GM19035 (cell line): Measurements from ENCODE around the gene HDAC1.
"Not testable (repeated sequence)": the region's sequence is repeated elsewhere in the genome, so short reads cannot be mapped to it uniquely, and the experiment has no call there.

ENCODE experiments used
- ATAC-seq: cut with Tn5 transposase; IDR thresholded peaks from one replicate; pipeline ENCODE4 v1.9.1; 2021; ENCODE audit not compliant: unreplicated experiment

Gene HDAC1

GRCh38 chr1:32291708-32292538 lies at the start of gene HDAC1:
TSS of gene HDAC1 (plus strand) at chr1:32292083. CDS start at chr1:32292170, 87 bp downstream.
- ATAC-seq: peak; percentile 98

- ATAC-seq: no peak
These were observed 49.5 kb upstream of the HDAC1 start for GRCh38 chr1:32242341-32242851.

DNA sequence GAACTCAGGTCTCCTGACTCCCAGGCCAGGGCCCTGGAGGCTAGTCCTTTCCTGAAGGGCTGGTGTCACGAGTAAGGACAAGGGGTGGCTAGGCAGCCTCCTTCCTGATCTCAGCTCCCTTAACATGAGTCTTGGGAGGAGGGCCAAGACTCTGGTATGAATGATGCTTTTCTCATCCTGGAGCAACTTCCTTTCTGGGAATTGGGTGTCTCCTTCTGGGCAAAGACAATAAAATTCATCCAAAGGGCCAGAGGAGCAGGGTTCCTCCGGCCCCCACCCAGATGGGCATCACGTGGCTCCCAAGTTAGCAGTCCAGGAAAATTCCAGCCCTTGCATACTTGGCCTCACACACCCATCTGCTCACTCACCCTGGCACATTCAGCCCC lies 45.0 kb upstream of the HDAC1 start, which contains the start of gene FAM167B:
FAM167B (plus strand) TSS at position 335 of the 386 bp plus-strand sequence. CDS start 200 bp downstream, outside the sequence.
- no peak for ATAC-seq

GRCh38 chr1:32247452-32247851 lies 44.4 kb upstream of the HDAC1 start:
- no peak for ATAC-seq

DNA sequence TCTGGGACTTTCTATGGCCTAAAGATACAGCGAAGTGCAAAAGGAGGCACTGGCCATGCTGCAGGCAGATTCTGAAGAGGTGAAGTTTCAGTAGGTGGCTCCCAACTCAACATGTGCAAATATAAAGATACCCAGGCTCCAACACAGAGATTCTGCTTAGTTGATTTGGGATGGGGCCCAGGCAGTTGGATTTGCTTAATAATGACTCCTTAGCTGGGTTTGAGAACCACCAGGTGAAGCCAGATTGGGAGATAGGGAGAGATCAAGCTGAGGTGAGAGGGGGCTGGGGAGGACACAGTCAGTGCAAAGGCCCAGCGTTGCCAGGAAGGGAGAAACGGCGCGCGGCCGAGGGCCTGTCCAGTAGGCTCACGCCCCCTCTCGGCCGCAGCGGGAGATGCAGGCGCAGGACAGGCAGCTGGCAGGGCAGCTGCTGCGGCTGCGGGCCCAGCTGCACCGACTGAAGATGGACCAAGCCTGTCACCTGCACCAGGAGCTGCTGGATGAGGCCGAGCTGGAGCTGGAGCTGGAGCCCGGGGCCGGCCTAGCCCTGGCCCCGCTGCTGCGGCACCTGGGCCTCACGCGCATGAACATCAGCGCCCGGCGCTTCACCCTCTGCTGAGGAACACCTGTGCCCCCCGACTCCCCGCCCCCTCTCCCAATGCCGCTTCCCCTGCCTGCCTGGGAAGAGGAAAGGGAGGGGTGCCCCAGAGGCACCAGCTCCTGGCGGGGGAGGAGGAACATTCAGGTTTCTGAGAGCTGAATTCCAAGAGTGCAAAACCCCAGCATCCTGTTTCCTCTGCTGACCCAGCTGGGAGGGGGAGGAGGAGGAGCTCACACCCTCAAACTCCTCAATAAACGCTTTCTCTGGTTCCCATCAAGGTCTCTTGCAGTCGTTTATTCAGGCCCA lies 43.6 kb upstream of the HDAC1 start:
- ATAC-seq: no peak

DNA sequence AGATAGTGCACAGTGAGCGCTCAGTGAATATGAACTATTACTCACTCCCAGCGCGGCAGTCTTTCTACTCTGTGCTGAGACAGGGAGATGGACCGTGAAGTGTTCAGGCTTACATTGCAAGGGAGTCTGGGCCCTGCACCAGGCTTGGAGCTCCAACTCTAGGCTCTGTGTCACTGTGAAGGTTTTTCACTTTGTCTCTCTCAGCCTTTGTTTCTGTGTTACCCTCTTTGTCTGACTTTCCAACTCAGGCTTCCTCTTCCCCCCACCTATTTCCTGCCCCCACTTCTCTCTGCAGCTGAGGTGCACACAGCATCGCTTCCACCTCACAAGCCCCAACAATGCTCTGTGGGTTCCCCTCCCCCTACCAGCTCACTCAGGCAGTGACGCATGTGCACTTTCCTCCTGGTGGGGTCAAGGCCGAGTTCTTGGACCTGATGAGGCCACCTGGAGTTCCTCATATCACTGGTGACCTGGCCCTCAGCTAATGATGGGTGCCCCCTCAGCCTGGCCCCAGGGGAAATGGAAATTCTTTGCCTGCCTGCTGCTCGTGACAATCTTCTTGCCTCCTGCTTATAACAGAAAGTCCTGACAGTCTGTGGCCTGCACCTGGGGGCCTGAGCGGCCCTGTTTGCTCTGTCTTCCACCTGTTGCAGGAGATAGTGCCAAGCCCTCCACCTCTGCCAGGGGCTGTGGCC lies 41.9 kb upstream of the HDAC1 start:
- ATAC-seq: peak; percentile 64

- ATAC-seq: no peak
These were observed 40.8 kb upstream of the HDAC1 start, which contains the start of gene LCK for GRCh38 chr1:32250893-32251716. TSS of gene LCK (plus strand) at chr1:32251265. CDS start at chr1:32274330, 23,065 bp downstream.

- ATAC-seq: no peak
These were observed 36.5 kb upstream of the HDAC1 start for GRCh38 chr1:32255072-32256071.

GRCh38 chr1:32256473-32257226 lies 35.2 kb upstream of the HDAC1 start:
- no peak for ATAC-seq

DNA sequence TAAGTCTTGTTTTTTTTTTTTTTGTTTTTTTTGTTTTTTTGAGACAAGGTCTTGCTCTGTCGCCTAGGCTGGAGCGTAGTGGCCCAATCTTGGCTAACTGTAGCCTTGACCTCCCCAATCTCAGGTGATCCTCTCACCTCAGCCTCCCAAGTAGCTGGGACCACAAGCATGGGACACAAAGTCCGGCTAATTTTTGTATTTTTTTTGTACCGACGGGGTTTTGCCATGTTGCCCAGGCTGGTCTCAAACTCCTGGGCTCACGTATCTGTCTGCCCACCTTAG lies 34.7 kb upstream of the HDAC1 start:
- ATAC-seq: no peak

DNA sequence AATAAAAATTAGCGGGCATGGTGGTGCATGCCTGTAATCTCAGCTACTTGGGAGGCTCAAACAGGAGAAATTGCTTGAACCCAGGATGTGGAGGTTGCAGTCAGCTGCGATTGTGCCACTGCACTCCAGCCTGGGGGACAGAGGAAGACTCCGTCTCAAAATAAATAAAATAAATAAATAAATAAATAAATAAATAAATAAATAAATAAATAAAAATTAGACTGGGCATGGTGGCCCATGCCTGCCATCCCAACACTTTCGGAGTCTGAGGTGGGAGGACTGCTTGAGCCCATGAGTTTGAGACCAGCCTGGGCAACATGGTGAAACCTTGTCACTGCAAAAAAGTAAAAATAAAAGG lies 28.7 kb upstream of the HDAC1 start:
- not testable (repeated sequence) for ATAC-seq

DNA sequence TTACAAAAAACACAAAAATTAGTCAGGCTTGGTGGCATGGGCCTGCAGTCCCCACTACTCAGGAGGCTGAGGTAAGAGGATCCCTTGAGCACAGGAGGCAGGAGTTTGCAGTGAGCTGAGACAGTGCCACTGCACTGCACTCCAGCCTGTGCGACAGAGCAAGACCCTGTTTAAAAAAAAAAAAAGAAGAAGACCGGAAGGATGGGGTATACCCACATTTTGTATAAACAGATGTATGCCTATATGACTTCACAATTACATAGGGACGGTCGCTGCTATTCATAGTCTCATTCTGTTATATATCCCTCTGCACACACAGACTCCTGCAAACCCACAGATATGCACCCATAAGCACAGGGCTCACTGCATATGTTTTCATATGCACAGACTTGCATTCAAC lies 28.1 kb upstream of the HDAC1 start:
- no peak for ATAC-seq

GRCh38 chr1:32265846-32266245 lies 26.0 kb upstream of the HDAC1 start:
- no peak for ATAC-seq

- no peak for ATAC-seq
These were observed 24.8 kb upstream of the HDAC1 start for GRCh38 chr1:32266921-32267591.

DNA sequence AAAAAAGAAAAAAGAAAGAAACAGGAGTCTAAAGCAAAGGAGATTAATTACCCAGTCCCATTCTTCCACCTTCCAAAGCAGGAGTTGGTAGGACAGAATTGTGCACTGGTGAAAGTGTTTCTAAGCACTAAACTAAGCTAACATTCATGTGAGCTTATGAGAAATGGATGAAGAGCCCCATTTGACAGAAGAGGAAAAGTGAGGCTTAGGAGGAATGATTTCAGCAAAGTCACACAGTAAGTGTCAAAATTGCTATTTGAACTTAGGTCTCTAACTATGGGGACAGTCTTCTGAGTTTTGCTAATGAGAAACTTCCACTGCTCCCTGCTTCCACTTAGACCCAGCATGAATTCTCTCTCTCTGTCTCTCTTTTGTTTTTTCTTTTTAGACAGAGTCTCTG lies 22.1 kb upstream of the HDAC1 start:
- ATAC-seq: no peak

GRCh38 chr1:32272557-32273390 lies 19.1 kb upstream of the HDAC1 start:
- no peak for ATAC-seq
